ENCODE measurements around the gene RGSL1.

RGSL1 gene

DNA sequence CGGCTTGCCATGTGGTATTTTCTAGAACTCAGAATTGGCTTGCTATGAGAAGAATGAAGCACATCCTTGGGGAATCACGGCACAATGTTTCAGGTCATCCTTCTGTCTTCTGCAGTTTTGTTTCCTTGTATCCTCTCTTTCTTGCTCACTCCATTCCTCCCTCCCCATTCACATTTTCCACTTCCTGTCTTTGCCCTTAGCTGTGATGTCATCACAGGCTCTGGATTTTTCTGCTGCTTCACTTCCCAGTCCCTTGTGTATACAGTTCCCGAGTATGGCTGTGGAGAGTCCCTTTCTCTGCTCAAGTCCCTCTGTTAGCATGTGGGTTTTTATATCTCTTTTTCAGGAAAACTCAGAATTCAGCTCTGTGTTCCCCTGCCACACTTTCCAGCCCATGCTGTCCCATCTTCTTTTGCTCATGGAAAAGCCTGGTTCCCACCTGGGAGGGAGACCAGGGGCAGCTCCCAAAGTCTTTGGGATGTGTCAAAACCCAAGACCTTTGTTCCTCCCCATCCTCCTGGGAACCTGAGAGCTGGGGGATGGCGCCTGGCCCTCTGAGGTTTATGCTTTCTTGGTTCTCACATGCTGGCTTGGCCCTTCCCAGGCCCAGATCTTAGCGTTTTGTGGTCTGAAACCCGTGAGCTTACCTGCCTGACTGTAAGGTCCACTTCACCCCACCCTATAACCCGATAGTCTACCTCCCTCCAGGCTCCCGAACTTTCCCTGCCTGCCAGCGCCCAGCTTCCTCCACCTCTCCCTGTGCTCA is 159.1 kb downstream of the RGSL1 start:
- no peak for DNase-seq (ENCODE audit: low read depth in 2 of 2, low spot score in 1 of 2)
